NB4 (cell line): ENCODE results near the gene STK39.

ENCODE experiments used
- POLR2A ChIP-seq: IDR thresholded peaks from 2 replicates; pipeline ENCODE4 v1.6.1; 2011; ENCODE audit warnings: mild to moderate bottlenecking; ENCODE audit not compliant: insufficient read length; ENCODE audit errors: extremely low read depth
- TF ChIP-seq, protein P1 (sequence below): IDR thresholded peaks from one replicate; pipeline ENCODE4 v1.5.1; 2012; ENCODE audit warnings: low read depth, low read length
- TF ChIP-seq, protein P2 (sequence below): IDR thresholded peaks from 2 replicates; pipeline ENCODE4 v1.6.1; 2011; ENCODE audit warnings: low read depth, low read length

- no peak for TF ChIP-seq POLR2A
- TF ChIP-seq, protein P1, sequence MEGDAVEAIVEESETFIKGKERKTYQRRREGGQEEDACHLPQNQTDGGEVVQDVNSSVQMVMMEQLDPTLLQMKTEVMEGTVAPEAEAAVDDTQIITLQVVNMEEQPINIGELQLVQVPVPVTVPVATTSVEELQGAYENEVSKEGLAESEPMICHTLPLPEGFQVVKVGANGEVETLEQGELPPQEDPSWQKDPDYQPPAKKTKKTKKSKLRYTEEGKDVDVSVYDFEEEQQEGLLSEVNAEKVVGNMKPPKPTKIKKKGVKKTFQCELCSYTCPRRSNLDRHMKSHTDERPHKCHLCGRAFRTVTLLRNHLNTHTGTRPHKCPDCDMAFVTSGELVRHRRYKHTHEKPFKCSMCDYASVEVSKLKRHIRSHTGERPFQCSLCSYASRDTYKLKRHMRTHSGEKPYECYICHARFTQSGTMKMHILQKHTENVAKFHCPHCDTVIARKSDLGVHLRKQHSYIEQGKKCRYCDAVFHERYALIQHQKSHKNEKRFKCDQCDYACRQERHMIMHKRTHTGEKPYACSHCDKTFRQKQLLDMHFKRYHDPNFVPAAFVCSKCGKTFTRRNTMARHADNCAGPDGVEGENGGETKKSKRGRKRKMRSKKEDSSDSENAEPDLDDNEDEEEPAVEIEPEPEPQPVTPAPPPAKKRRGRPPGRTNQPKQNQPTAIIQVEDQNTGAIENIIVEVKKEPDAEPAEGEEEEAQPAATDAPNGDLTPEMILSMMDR = no peak
- TF ChIP-seq, protein P2, sequence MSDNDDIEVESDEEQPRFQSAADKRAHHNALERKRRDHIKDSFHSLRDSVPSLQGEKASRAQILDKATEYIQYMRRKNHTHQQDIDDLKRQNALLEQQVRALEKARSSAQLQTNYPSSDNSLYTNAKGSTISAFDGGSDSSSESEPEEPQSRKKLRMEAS = no peak
Observed at GRCh38 chr2:168234407-168235085, 12.8 kb downstream of the STK39 start.
